ENCODE data around the gene NRXN3. TPM values are rescaled to one million over a fixed set of nuclear protein-coding genes. Genes with fewer than 3 reads are reported as not detected.

The NRXN3 gene
- total and polyA plus RNA-seq, 2 of the 13 experiments (the other 11 are each of a cell fraction or from before 2014, with no cell fraction given): 0.03 TPM; not detected in 1

DNA sequence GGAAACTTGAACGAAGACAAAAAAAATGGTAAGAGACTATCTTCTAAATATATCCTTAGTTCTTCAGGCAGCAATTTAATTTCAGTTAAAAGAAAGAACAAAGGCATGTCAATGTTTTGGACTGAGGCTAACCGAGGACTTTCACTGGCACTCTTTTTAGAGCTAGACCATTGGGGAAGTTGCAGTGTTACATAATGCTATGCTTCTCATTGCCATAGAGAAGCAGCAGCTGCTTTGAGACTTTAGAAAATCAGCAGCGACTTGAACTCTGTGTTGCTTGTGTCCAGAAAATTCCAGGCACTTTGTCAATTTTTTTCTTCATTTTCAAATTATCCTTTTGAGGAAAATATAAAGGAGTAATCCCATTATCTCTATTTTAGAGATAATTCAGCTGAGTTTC is 964.2 kb downstream of the NRXN3 start (continued):
- TF ChIP-seq SMYD3 (CRISPR knock-in tag; IDR thresholded peaks at IDR 0.05): no peak
- no peak for TF ChIP-seq BRD4 (CRISPR knock-in tag; IDR thresholded peaks at IDR 0.05)
- no peak for TF ChIP-seq TOPORS (CRISPR knock-in tag; IDR thresholded peaks at IDR 0.05)
- TF ChIP-seq YEATS2 (CRISPR knock-in tag; IDR thresholded peaks at IDR 0.05; ENCODE audit: borderline replicate concordance): no peak
- TF ChIP-seq ZMYM4 (CRISPR knock-in tag; IDR thresholded peaks at IDR 0.05): no peak
- no peak for TF ChIP-seq KDM3A (CRISPR knock-in tag; IDR thresholded peaks at IDR 0.05; ENCODE audit: low read depth)
- no peak for TF ChIP-seq CHD4 (IDR thresholded peaks at IDR 0.05; ENCODE audit: borderline replicate concordance, low read length)

- H3K79me2 ChIP-seq (ENCODE audit: insufficient read depth, low read length): no peaks in the 10 kb centered on the region
- FAIRE-seq (no peak), ATAC-seq (no peak), DNase-seq (ENCODE audit: low spot score) (no peak)
- no peaks in the 10 kb centered on the region for H3K27me3 ChIP-seq (ENCODE audit: control insufficient read depth in 1 of 2, insufficient read depth in 2 of 2, low read length in 2 of 2)
- ChIA-PET CTCF (ENCODE audit: low intra/inter-chr PET ratio, low total read pairs) (no interaction called here), POLR2A (no interaction called here)
- H3K9me3 ChIP-seq (ENCODE audit: low read length): peaks cover 76% of the 10 kb centered on the region
- H3K9ac ChIP-seq (ENCODE audit: insufficient read depth, low read depth, low read length): no peak overlapping the region
- H3K36me3 ChIP-seq (replicated peaks in 1 of 2; ENCODE audit: control insufficient read depth in 1 of 2, insufficient read depth in 2 of 2, low read length in 2 of 2): no peaks in the 10 kb centered on the region
- H4K20me1 ChIP-seq (ENCODE audit: insufficient read depth, low read length): no peaks in the 10 kb centered on the region
- no peaks in the 10 kb centered on the region for H3K4me1 ChIP-seq (ENCODE audit: insufficient read depth, low read length)
- no peak overlapping the region for H2AFZ ChIP-seq (ENCODE audit: low read length)
- 2% methylated on average over 7 of the region's 7 CpGs for WGBS (ENCODE audit: low lambda C conversion rate)
- H3K4me2 ChIP-seq (ENCODE audit: low read depth, low read length): no peak overlapping the region
- no peak overlapping the region for H3K4me3 ChIP-seq (replicated peaks in 1 of 3; ENCODE audit: insufficient read depth in 1 of 3, low read depth in 2 of 3, low read length in 3 of 3)
- BruUV-seq (replicated peaks): no TSS peak
- intact Hi-C loops (cut with micrococcal nuclease; ENCODE audit: unreplicated experiment): no loop called here
- H3K27ac ChIP-seq (ENCODE audit: extremely low read length, insufficient read depth, low read length): no peak overlapping the region
- in situ Hi-C loops (cut with HindIII; ENCODE audit: extremely low pct_ligation_motif_present, low pct_unique_long_range_greater_than_20kb): no loop called here
- TF ChIP-seq ZNF777 (CRISPR knock-in tag; IDR thresholded peaks at IDR 0.05): no peak
- no peak for TF ChIP-seq SKI (IDR thresholded peaks at IDR 0.05; ENCODE audit: partially characterized antibody)
- TF ChIP-seq SPEN (CRISPR knock-in tag; IDR thresholded peaks at IDR 0.05; ENCODE audit: low read depth): no peak
- no peak for TF ChIP-seq ZNF33B (CRISPR knock-in tag; IDR thresholded peaks at IDR 0.05)
- TF ChIP-seq ZNF713 (CRISPR knock-in tag; IDR thresholded peaks at IDR 0.05): no peak
- TF ChIP-seq AGO2 (optimal IDR thresholded peaks at IDR 0.05; ENCODE audit: low read depth, low read length): no peak
- TF ChIP-seq AKAP8 (CRISPR knock-in tag; IDR thresholded peaks at IDR 0.05): no peak
- TF ChIP-seq ZNF569 (CRISPR knock-in tag; IDR thresholded peaks at IDR 0.05; ENCODE audit: borderline replicate concordance): no peak
- no peak for TF ChIP-seq ARID4A (CRISPR knock-in tag; IDR thresholded peaks at IDR 0.05; ENCODE audit: borderline replicate concordance)
- TF ChIP-seq ZNF672 (CRISPR knock-in tag; IDR thresholded peaks at IDR 0.05): no peak
- TF ChIP-seq BRF2 (CRISPR knock-in tag; IDR thresholded peaks at IDR 0.05): no peak
These were observed 966.2 kb downstream of the NRXN3 start for GRCh38 chr14:79136071-79137044.

All from HepG2 (cell line).